Body of pancreas (tissue), 4 donors: ENCODE data around the gene LRP2BP.

Source experiments
- CTCF ChIP-seq, 7 experiments: fragments of 450-650 bp in 4 of 7; fragments of 200-600 bp in 3 of 7; sonication (generic) in 3 of 7; IDR thresholded peaks; one replicate each; pipeline ENCODE4 v1.5.1; 2016 to 2019; ENCODE audit warnings: antibody characterized with exemption in 7 of 7
- POLR2A ChIP-seq, 3 donors: fragments of 450-650 bp; IDR thresholded peaks; one replicate each; pipeline ENCODE4 v1.6.1; 2016; ENCODE audit warnings: antibody characterized with exemption in 3 of 3, mild to moderate bottlenecking in 2 of 3

GRCh38 chr4:185405296-185405999 is 9.7 kb upstream of the LRP2BP start:
- TF ChIP-seq CTCF (IDR thresholded peaks at IDR 0.05), result no peak
- no peak for TF ChIP-seq POLR2A (IDR thresholded peaks at IDR 0.05)
